K562 (cell line): ENCODE data around the gene CACNA1C. TPM values are rescaled to one million over a fixed set of nuclear protein-coding genes. Genes with fewer than 3 reads are reported as not detected.

Experiments used
- ATAC-seq: fragments of 200-7000 bp; cut with Tn5 transposase; 3 replicates; pipeline ENCODE4 v1.9.1; 2020; ENCODE audit warnings: moderate library complexity
- BruUV-seq: library from RNA; stranded (reverse); fragments of 400-500 nt; replicated peaks from 2 replicates; lab custom pipeline; 2021; lab: Mats Ljungman, UMichigan
- CTCF ChIA-PET: fragments of 300-600 bp; formaldehyde crosslinking; extraction: SDS; loops from one replicate; lab custom pipeline; 2021; ENCODE audit warnings: low intra/inter-chr PET ratio; lab: Yijun Ruan, JAX
- POLR2A ChIA-PET: fragments of 300-600, 350-650 bp; sonication (Branson Sonifier 250); formaldehyde crosslinking; extraction: SDS; loops from one replicate; lab custom pipeline; 2021; ENCODE audit warnings: antibody characterized with exemption, inconsistent platforms; lab: Yijun Ruan, JAX
- DNase-seq, 4 experiments: peaks; one replicate each; pipeline versions ENCODE4 v3.0.0 to v3.0.0-alpha.2; 2011 to 2018; ENCODE audit warnings: low spot score in 3 of 4, mixed read lengths in 3 of 4; ENCODE audit errors: extremely low read depth in 1 of 4
- FAIRE-seq: peaks from 2 replicates; lab custom pipeline; 2011; peaks lifted over from hg19 to GRCh38; lab: Jason Lieb, UNC
- H2AFZ ChIP-seq: 2 replicates; pipeline ENCODE4 v1.6.0; 2011; ENCODE audit warnings: low read depth, low read length, control low read depth, inconsistent platforms
- H3K27ac ChIP-seq: fragments of 200-600 bp; 3 replicates; pipeline ENCODE4 v1.8.0; 2011; ENCODE audit warnings: low read depth, mild to moderate bottlenecking, control low read depth, inconsistent platforms, low read length, moderate library complexity, mixed read lengths; ENCODE audit errors: extremely low read depth
- H3K27me3 ChIP-seq, 2 experiments: fragments of 300-600 bp in 1 of 2; 2 replicates in 1 of 2; 3 replicates in 1 of 2; pipeline versions ENCODE4 v1.6.0 to v1.8.0; 2011; ENCODE audit warnings: inconsistent platforms in 2 of 2, low read length in 2 of 2, mild to moderate bottlenecking in 1 of 2, mixed read lengths in 1 of 2, moderate library complexity in 1 of 2; ENCODE audit not compliant: control insufficient read depth in 2 of 2, insufficient read depth in 2 of 2
- H3K36me3 ChIP-seq: fragments of 300-600 bp; 3 replicates; pipeline ENCODE4 v1.8.0; 2011; ENCODE audit warnings: mild to moderate bottlenecking, low read length, inconsistent platforms; ENCODE audit not compliant: control insufficient read depth, insufficient read depth
- H3K4me1 ChIP-seq, 2 experiments: fragments of 200-600 bp in 1 of 2; replicated peaks in 1 of 2; 2 replicates in 1 of 2; 3 replicates in 1 of 2; pipeline versions ENCODE4 v1.5.1 to v1.8.0; 2011; ENCODE audit warnings: inconsistent platforms in 2 of 2, low read length in 2 of 2, mild to moderate bottlenecking in 1 of 2, mixed read lengths in 1 of 2, moderate library complexity in 1 of 2; ENCODE audit not compliant: control insufficient read depth in 2 of 2, insufficient read depth in 2 of 2
- H3K4me2 ChIP-seq: 2 replicates; pipeline ENCODE4 v1.6.1; 2011; ENCODE audit warnings: low read length, control low read depth, inconsistent platforms, mixed read lengths; ENCODE audit not compliant: insufficient read depth
- H3K4me3 ChIP-seq: fragments of 200-600 bp; sonication (generic), shearing (Covaris generic); 2 replicates; pipeline ENCODE4 v1.5.1; 2016; ENCODE audit warnings: control low read depth, inconsistent platforms
- H3K79me2 ChIP-seq: fragments of 200-600 bp; 3 replicates; pipeline ENCODE4 v1.8.0; 2011; ENCODE audit warnings: low read length, inconsistent platforms; ENCODE audit not compliant: control insufficient read depth, insufficient read depth
- H3K9ac ChIP-seq, 2 experiments: 2 replicates each; pipeline versions ENCODE4 v1.6.0 to v1.6.1; 2011; ENCODE audit warnings: low read depth in 2 of 2, low read length in 2 of 2, control low read depth in 1 of 2, inconsistent platforms in 1 of 2, mild to moderate bottlenecking in 1 of 2, mixed read lengths in 1 of 2; ENCODE audit not compliant: insufficient read depth in 1 of 2
- H3K9me1 ChIP-seq: one replicate; pipeline ENCODE4 v1.6.0; 2011; ENCODE audit warnings: inconsistent platforms, mild to moderate bottlenecking, low read length, moderate library complexity; ENCODE audit not compliant: control insufficient read depth, insufficient read depth
- H3K9me3 ChIP-seq: replicated peaks from 2 replicates; pipeline ENCODE4 v1.5.1; 2011; ENCODE audit warnings: low read depth, low read length, inconsistent platforms; ENCODE audit not compliant: control insufficient read depth, insufficient read depth
- H4K20me1 ChIP-seq: replicated peaks from 2 replicates; pipeline ENCODE4 v1.6.1; 2011; ENCODE audit warnings: low read length, inconsistent platforms, mixed read lengths; ENCODE audit not compliant: control insufficient read depth, insufficient read depth
- HEY1 ChIP-seq: fragments of 250-450 bp; sonication (Bioruptor Pico); IDR thresholded peaks from 2 replicates; pipeline ENCODE4 v1.5.0; 2020; ENCODE audit warnings: mild to moderate bottlenecking, moderate library complexity, borderline replicate concordance
- HNRNPK ChIP-seq: fragments of 200-400 bp; formaldehyde crosslinking; IDR thresholded peaks from one replicate; pipeline ENCODE4 v1.6.1; 2018; ENCODE audit warnings: mild to moderate bottlenecking, low read depth, low read length; ENCODE audit not compliant: poor library complexity, severe bottlenecking
- PHF21A ChIP-seq: fragments of 450-650 bp; IDR thresholded peaks from 2 replicates; pipeline ENCODE4 v1.6.1; 2017; ENCODE audit warnings: low read depth, borderline replicate concordance
- RBM34 ChIP-seq: fragments of 200-400 bp; formaldehyde crosslinking; IDR thresholded peaks from 2 replicates; pipeline ENCODE4 v1.6.1; 2018; ENCODE audit warnings: low read length, borderline replicate concordance; ENCODE audit not compliant: insufficient read depth
- RFX5 ChIP-seq: IDR thresholded peaks from 2 replicates; pipeline ENCODE4 v1.6.1; 2011; ENCODE audit warnings: low read depth, mild to moderate bottlenecking, improper control_type of control experiment, low read length
- SLC30A9 ChIP-seq: fragments of 250-450 bp; sonication (Bioruptor Pico); IDR thresholded peaks from 2 replicates; pipeline ENCODE4 v1.8.0; 2022; ENCODE audit warnings: mild to moderate bottlenecking, moderate library complexity
- XRCC3 ChIP-seq: fragments of 450-650 bp; IDR thresholded peaks from 2 replicates; pipeline ENCODE4 v1.6.1; 2017; ENCODE audit warnings: mild to moderate bottlenecking, moderate library complexity
- WGBS: fragments of 100-300 bp; shearing (Covaris generic); methylation state at CpG from one replicate; pipeline ENCODE4 v1.1.6; 2016; ENCODE audit warnings: low coverage, mixed read lengths; ENCODE audit not compliant: insufficient coverage; ENCODE audit errors: missing lambda C conversion rate; 5-methylcytosine and 5-hydroxymethylcytosine counted together
- in situ Hi-C: fragments of 300-500 bp; cut with MboI; formaldehyde crosslinking; loops from 4 replicates; pipeline ENCODE4 v1.15.0; 2018; ENCODE audit warnings: inconsistent platforms, mixed read lengths
- intact Hi-C: fragments of 100-400 bp; cut with micrococcal nuclease; formaldehyde crosslinking; loops from 2 replicates; pipeline ENCODE4 v1.14.2; 2022
- polyA plus RNA-seq, 8 experiments: library from polyadenylated mRNA; depleted of rRNA in 4 of 8; stranded (reverse) in 5 of 8; unstranded in 3 of 8; fragments of >200 nt; fragmentation: Nextera tagmentation in 2 of 8; fragmentation: Illumina TruSeq in 1 of 8; extraction: Ambion mirVana in 2 of 8; extraction: Trizol in 1 of 8; gene quantifications; 2 replicates each; pipeline versions ENCODE4 v1.2.1 to v1.2.3, GENCODE V29; 2011 to 2014; ENCODE audit warnings: inconsistent platforms in 1 of 8, missing spikeins in 1 of 8
- total RNA-seq, 7 experiments: library from RNA; depleted of rRNA in 6 of 7; stranded (reverse); fragments of >200 nt in 6 of 7; fragmentation: Illumina TruSeq in 2 of 7; extraction: Trizol in 2 of 7; gene quantifications; 2 replicates each; pipeline versions ENCODE4 v1.2.1 to v1.2.3, GENCODE V29; 2011 to 2021; ENCODE audit warnings: low replicate concordance in 1 of 7
- TF ChIP-seq, protein P1 (sequence below): sonication (generic); formaldehyde crosslinking; IDR thresholded peaks from 2 replicates; pipeline ENCODE4 v1.9.0; 2022; ENCODE audit warnings: mild to moderate bottlenecking, missing genetic modification reagents
- TF ChIP-seq, protein P2 (sequence below), 2 experiments: fragments of 450-650 bp; IDR thresholded peaks; 2 replicates each; pipeline ENCODE4 v1.6.1; 2016; ENCODE audit warnings: mild to moderate bottlenecking in 2 of 2, borderline replicate concordance in 1 of 2, low read depth in 1 of 2, moderate library complexity in 1 of 2

CACNA1C gene
- total and polyA plus RNA-seq, 9 of the 15 experiments (the other 6 are each of a cell fraction or from before 2014, with no cell fraction given) = not detected

DNA sequence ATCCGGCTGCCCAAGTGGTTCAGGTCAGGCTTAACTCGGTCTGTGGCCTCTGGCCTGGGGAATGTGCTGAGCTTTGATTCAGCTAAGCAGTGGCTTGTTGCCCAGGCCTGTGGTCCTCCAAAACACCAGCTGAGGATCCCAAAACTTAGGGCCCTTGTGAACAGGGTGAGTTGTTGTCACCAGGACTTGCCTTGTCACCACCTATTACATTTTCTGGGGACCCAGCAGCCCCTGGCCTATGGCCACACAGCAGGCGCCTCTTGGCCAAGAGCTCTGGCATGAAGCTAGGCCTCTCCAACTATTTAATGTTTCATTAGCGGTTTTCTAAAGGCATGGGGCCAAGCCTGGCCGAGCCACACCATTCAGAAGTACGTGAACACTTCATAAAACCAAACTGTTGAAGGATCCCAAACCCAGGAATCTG is 343.7 kb downstream of the CACNA1C start:
- intact Hi-C loops = no loop called here
- no peak for ATAC-seq
- Histone ChIP-seq H3K27ac (no peak overlapping the region), H3K27me3 (no peaks in the 10 kb centered on the region; a peak in 1 of 5 replicates)
- DNase-seq = no peak
- TF ChIP-seq PHF21A (no peak), HNRNPK (no peak), RBM34 (no peak), XRCC3 (no peak), SLC30A9 (CRISPR knock-in tag) (no peak), HEY1 (CRISPR knock-in tag) (no peak), RFX5 (no peak)
- TF ChIP-seq, protein P1, sequence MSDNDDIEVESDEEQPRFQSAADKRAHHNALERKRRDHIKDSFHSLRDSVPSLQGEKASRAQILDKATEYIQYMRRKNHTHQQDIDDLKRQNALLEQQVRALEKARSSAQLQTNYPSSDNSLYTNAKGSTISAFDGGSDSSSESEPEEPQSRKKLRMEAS (CRISPR knock-in tag) = no peak
- TF ChIP-seq, protein P2, sequence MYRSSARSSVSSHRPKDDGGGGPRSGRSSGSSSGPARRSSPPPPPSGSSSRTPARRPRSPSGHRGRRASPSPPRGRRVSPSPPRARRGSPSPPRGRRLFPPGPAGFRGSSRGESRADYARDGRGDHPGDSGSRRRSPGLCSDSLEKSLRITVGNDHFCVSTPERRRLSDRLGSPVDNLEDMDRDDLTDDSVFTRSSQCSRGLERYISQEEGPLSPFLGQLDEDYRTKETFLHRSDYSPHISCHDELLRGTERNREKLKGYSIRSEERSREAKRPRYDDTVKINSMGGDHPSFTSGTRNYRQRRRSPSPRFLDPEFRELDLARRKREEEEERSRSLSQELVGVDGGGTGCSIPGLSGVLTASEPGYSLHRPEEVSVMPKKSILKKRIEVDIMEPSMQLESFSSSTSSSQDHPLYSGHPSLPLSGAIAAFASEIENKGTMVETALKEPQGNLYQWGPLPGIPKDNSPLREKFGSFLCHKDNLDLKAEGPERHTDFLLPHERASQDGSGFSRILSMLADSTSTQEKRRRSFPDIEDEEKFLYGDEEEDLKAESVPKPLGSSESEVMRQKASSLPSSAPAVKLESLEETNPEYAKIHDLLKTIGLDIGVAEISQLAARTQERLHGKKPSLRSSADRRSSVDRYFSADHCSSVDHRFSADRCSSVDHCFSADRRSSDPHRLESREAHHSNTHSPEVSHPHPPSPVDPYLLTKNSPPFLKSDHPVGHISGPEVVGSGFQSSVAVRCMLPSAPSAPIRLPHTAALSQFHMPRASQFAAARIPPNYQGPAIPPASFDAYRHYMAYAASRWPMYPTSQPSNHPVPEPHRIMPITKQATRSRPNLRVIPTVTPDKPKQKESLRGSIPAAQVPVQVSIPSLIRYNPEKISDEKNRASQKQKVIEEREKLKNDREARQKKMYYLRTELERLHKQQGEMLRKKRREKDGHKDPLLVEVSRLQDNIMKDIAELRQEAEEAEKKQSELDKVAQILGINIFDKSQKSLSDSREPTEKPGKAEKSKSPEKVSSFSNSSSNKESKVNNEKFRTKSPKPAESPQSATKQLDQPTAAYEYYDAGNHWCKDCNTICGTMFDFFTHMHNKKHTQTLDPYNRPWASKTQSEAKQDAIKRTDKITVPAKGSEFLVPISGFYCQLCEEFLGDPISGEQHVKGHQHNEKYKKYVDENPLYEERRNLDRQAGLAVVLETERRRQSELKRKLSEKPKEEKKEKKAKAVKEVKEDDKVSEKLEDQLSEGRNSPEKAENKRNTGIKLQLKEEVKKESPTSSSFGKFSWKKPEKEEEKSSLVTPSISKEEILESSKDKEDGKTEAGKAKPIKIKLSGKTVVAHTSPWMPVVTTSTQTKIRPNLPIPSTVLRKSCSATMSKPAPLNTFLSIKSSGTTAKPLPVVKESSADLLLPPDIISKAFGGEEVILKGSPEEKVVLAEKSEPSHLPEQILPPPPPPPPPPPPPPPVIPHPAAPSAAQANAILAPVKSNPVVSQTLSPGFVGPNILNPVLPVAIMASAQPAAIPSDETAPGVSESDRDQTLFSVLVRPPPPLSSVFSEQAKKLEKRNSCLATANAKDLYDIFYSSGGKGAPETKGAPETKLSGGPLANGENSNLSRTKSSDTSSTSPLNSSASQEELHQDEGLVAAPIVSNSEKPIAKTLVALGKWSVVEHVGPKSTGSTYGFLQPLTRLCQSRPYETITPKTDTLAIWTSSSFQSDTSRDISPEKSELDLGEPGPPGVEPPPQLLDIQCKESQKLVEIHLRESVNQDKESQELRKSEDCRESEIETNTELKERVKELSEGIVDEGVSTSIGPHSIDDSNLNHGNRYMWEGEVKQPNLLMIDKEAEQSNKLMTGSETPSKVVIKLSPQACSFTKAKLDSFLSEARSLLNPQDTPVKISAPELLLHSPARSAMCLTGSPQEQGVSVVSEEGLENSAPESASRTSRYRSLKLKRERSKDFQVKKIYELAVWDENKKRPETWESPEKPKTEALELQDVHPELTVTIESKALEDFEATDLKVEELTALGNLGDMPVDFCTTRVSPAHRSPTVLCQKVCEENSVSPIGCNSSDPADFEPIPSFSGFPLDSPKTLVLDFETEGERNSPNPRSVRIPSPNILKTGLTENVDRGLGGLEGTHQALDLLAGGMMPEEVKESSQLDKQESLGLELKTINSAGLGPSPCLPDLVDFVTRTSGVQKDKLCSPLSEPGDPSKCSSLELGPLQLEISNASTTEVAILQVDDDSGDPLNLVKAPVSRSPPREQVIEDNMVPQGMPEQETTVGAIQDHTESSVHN (IDR thresholded peaks at IDR 0.05; ENCODE audit: borderline replicate concordance in 1 of 2, low read depth in 1 of 2) = no peak
- TF ChIP-seq, all 486 proteins: peak for 0
- Histone ChIP-seq H4K20me1 (no peaks in the 10 kb centered on the region), H3K4me1 (no peaks in the 10 kb centered on the region), H3K4me2 (no peak overlapping the region), H3K9me3 (no peaks in the 10 kb centered on the region), H3K9ac (no peak overlapping the region), H2AFZ (no peak overlapping the region), H3K4me3 (no peak overlapping the region), H3K79me2 (no peaks in the 10 kb centered on the region), H3K36me3 (no peaks in the 10 kb centered on the region), H3K9me1 (no peaks in the 10 kb centered on the region)
- CTCF ChIA-PET = no interaction called here
- in situ Hi-C loops = no loop called here
- POLR2A ChIA-PET = no interaction called here
- 0% methylated on average over 6 of the region's 6 CpGs for WGBS
- no peak for FAIRE-seq
- BruUV-seq = no TSS peak
